Inferior parietal cortex (tissue), 1 donor: ENCODE results near the gene USP12.
"Not testable (repeated sequence)": the region's sequence is repeated elsewhere in the genome, so short reads cannot be mapped to it uniquely, and the experiment has no call there.

ENCODE experiments used
- DNase-seq: peaks from one replicate; pipeline ENCODE4 v3.0.0-alpha.2; 2016; ENCODE audit errors: extremely low spot score

Gene USP12, protein sequence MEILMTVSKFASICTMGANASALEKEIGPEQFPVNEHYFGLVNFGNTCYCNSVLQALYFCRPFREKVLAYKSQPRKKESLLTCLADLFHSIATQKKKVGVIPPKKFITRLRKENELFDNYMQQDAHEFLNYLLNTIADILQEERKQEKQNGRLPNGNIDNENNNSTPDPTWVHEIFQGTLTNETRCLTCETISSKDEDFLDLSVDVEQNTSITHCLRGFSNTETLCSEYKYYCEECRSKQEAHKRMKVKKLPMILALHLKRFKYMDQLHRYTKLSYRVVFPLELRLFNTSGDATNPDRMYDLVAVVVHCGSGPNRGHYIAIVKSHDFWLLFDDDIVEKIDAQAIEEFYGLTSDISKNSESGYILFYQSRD

DNA sequence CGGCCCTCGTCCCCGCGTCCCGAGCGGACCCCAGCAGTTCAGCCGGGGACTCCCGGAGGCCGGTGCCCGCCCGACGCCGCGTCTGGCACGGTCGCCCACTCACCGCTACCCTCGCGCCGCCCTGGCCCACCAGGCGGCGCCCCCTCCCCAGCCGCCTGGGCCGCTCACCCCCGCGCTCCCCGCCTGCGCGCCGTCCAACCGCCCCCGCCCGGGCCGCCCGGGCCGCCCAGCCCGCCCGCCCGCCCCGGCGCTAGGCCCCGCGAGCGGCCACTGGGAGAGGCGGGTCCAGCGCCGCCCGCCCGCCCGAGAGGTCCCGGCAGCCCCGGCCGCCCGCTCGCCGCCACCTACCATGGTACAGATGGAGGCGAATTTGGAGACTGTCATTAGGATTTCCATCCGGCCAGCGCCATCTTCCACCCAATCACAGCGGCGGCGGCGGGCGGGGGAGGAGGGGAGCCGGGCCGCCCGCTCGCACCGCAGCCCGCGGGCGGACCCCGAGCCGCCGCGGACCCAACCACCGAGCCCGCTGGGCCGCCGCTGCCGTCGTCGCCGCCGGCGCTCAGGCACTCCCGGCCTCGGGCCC lies at the start of gene USP12:
Gene USP12, minus strand, starts transcription at position 568 of the 583 bp plus-strand sequence. Its CDS starts 172 bp downstream, at position 396.
- DNase-seq = no peak

DNA sequence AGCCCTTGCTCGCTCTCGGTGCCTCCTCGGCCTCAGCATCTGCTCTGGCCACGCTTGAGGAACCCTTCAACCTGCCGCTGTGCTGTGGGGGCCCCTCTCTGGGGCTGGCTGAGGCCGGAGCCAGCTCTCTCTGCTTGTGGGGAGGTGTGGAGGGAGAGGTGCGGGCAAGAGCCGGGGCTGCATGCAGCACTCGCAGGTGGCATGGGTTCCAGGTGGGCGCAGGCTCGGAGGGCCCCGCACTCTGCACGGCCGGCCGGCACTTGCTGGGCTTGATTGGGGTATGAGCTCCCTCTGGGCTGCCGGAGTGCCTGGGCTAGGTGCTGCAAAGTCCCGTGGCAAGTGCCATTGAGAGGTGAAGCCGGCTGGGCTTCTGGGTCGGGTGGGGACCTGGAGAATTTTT lies 48.0 kb upstream of the USP12 start:
- DNase-seq = no peak

DNA sequence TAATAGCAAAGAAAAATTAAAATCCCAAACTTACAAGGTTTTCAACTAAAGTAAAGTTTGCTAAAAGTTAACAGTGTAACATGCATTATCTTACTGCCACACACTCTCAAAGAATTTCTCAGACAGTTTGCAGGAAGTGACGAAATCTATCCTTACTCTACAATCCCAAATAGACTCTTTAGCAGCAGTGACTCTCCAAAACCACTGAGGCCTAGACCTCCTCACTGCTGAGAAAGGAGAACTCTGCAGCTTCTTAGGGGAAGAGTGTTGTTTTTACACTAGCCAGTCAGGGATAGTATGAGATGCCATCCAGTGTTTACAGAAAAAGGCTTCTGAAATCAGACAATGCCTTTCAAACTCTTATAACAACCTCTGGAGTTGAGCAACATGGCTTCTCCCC lies 47.2 kb upstream of the USP12 start:
- not testable (repeated sequence) for DNase-seq

- not testable (repeated sequence) for DNase-seq
These were observed 46.2 kb upstream of the USP12 start for GRCh38 chr13:27217791-27218190.

- DNase-seq = not testable (repeated sequence)
These were observed 41.8 kb upstream of the USP12 start for GRCh38 chr13:27213386-27213785.

GRCh38 chr13:27211771-27212364 lies 40.3 kb upstream of the USP12 start:
- DNase-seq = no peak

- DNase-seq = no peak
These were observed 39.7 kb upstream of the USP12 start for GRCh38 chr13:27211271-27211670.

DNA sequence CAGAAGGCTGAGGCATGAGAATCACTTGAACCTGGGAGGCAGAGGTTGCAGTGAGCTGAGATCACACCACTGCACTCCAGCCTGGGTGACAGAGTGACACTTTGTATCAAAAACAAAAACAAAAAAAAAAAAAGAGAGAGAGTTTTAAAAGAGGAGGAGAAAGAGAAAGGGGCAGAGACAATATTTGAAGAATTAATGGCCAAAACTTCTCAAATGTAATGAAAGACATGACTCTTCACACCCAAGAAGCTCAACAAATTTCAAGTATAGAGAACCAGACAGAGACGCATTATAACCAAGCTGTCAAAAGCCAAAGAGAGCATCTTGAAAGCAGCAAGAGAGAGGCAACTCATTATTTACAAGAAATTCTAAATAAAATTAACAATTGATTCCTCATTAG lies 36.9 kb upstream of the USP12 start:
- no peak for DNase-seq

DNA sequence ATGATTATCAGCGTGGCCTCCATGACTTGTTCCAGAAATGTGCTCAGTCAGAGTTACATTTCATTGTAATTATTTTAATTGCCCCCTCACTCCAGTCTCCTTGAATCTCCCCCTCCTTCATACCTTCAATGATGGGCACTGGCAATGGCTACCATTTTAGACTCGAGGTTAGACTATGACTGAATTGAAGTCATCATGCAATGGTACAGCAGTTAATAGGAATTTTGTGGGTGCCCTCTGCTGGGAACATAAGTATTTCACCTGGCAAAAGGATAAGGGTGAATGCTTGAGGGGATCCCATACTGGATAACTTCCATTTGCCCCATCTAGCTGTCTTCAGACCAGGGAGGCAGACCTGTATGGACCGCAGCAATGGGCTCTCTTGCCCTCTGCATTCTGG lies 32.2 kb upstream of the USP12 start:
- DNase-seq = peak; percentile 11

DNA sequence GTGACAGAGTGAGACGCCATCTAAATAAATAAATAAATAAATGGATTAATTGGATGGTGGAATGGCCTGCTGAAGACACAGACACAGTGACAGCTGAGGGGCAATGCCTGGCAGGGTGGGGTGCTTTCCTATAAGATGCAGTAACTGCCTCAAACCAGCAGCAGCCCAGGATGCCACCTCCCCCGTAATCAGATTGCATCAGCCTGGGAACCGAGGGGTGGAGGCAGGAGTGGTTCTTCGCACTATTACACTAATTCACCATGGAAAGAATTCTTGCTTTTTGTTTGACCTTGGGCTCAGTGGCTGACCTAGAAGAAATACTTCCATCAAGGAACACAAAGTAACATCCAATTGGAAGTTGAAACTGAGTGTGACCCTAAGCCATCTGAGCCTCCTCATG lies 31.6 kb upstream of the USP12 start:
- no peak for DNase-seq

GRCh38 chr13:27201661-27202060 lies 30.1 kb upstream of the USP12 start:
- DNase-seq = no peak

DNA sequence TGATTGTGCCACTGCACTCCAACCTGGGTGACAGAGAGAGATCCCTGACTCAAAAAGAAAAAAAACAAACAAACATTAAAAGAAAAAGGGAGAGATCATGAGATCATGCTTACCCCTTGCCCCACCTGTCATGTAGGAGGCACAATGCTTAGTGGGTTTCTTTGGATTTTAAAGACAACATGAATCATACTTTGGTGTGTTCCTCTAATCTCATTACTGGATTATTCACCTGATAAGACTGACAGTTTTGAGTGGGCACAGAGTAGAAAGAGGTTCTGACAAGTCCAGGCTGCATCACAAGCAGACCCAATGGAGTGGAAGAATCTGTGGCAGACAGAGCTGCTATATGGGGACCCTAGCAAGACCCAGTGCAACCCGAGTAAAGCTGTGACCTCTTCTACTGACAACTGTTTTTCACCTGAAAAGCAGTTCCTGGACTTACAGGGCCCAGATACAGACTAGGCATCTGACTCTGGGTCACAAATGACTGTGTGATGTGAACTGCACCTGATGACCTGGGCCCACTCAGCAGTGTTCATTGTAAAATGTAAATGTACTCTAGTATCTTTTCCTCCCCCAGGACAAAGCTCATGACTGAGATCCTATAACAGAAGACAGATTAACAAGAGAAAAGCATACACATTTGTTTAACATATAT lies 28.9 kb upstream of the USP12 start:
- DNase-seq = no peak

DNA sequence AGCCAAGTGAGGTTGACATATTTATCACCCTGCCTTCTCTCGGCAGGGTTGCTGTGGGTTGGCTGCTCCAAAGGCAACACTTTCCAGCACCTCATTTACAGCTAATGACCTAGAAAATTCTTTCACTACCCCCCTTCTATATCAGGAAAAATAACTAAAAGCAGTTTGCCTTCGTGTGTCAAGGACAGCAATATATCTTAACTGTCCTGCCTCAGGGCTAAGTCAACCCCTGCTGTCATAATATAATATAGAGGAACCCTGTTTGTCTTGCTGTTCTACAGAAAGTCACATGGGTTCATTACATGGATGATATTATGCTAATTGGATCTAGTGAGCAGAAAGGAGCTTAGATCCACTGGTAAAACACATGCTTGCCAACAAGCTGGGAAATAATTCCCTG lies 28.1 kb upstream of the USP12 start:
- no peak for DNase-seq

GRCh38 chr13:27199211-27199610 lies 27.6 kb upstream of the USP12 start:
- DNase-seq = no peak

- DNase-seq = no peak
These were observed 23.5 kb upstream of the USP12 start for GRCh38 chr13:27194895-27195764.

DNA sequence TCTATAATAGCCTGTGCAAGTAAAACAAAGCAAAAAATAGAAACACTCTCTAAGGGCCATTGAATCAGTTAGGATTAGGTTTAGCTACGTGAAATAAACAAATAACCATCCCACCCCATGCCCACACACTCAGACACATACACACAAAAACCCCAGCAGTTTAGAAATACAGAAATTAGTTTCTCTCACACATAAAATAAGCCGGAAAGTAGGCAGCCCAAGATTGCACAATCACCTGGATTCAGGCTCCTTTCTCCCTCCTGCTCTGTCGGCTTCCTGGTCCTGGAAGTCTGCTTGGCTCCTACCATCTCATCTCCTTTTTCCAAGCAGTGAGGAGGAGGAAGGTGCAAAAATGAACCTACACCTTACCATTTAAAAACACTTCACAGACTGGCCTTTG lies 22.6 kb upstream of the USP12 start:
- no peak for DNase-seq

GRCh38 chr13:27193496-27193895 lies 21.9 kb upstream of the USP12 start:
- DNase-seq = no peak

GRCh38 chr13:27192973-27193372 lies 21.4 kb upstream of the USP12 start:
- no peak for DNase-seq

GRCh38 chr13:27192367-27192766 lies 20.8 kb upstream of the USP12 start:
- not testable (repeated sequence) for DNase-seq

DNA sequence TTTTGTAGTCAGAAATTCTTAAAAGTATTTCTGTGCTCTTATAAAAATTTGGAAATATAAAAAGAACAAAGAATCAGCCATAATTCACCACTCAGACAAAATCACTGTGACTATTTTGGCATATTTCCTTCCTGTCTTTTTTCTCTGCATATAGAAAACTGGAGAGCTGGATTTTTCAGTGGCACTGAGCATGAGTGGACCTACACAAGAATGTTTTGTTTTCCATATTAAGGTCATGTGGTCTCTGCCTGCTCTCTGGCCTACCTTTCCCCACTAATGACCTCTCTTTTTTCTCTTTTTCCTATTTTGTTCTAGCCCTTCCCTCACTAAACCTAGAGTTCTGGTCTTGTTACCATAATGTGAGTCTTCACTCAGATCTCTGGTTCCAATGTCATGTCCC lies 17.6 kb upstream of the USP12 start:
- no peak for DNase-seq

- no peak for DNase-seq
These were observed 16.6 kb upstream of the USP12 start for GRCh38 chr13:27188239-27188638.

GRCh38 chr13:27186295-27186694 lies 14.7 kb upstream of the USP12 start:
- no peak for DNase-seq
